T-helper 9 cell (primary cell): ENCODE measurements around the gene PMVK.

ENCODE experiments used
- DNase-seq: peaks from one replicate; pipeline ENCODE4 v3.0.0-alpha.2; 2020

The PMVK gene

DNA sequence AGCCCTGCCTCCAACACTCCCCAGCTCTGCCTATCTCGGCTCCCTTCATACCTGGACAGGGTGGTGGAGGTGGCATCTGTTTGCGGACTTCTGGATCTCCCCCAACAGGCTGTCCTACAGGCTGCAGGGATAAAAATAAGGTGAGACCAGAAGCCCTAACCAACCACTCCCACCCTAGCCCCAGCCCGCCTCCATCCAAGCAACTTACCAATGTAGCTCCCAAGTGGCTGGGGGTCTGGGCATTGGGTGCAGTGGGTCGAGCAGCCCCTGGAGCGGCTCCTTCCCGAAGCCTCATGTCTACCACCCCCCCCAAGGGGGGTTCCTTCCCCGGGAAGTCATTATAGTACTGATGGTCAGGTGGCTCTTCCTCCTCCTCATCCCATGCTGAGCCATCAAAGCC lies 29.6 kb upstream of the PMVK start:
- no peak for DNase-seq

GRCh38 chr1:154964359-154964758 lies 27.8 kb upstream of the PMVK start:
- no peak for DNase-seq

GRCh38 chr1:154963643-154964042 lies 27.1 kb upstream of the PMVK start:
- no peak for DNase-seq

GRCh38 chr1:154962795-154963330 lies 26.3 kb upstream of the PMVK start:
- DNase-seq: no peak

- DNase-seq: no peak
Observed at GRCh38 chr1:154962156-154962749, 25.7 kb upstream of the PMVK start.

- peak; percentile 77 for DNase-seq
Observed at GRCh38 chr1:154961207-154962155, 25.0 kb upstream of the PMVK start, which contains the start of gene PYGO2. PYGO2 (minus strand) TSS chr1:154961782; CDS start chr1:154961576, 206 bp downstream.

DNA sequence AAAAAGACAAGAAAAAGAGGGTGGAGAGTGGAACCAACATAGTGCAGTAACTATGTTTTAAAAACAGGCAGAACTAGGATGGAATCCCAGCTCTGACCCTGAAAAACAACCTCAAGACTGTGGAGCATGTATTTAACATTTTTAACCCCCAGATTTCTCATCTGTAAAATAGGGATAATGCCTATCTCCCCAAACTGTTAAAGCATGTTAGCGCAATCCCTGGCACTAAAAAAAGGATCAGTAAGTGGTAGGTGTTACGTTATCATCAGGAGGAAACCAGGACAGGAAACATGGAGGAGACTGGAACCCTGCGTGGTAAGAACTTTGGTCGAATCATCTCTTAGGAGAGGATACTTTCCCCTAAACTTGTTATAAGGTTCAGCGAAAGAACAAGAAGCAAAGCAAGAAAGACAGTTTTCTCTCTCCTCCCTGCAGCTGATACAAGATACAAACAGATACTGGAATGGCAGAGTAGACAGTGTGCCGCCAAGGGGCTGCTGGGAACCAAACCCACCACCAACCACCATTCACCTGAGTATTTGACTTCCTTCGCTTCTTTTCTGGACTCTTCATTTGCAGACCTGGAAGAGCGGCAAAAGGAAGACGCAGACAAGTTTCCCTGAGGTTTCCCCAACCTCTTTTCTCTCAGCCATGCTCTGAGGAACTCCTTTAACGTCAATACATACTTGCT lies 24.1 kb upstream of the PMVK start:
- DNase-seq: no peak

DNA sequence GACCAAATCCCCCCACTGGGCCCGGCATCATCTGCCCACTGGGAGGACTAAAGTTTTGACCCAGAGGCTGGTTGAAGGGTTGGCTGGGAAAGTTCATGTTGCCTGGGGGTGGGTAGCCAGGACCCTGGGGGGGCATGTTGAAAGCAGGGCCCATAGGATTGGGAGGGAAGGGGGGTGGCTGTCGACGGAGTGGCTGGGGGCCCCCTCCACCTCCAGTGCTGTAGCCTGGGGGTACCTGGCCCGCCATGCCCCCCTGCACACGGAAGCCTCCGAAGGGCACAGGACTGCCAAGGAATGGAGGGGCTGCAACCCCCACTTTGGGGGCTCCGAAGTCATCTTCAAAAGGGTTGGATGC lies 22.9 kb upstream of the PMVK start:
- DNase-seq: no peak

GRCh38 chr1:154958681-154959425 lies 22.3 kb upstream of the PMVK start:
- no peak for DNase-seq

DNA sequence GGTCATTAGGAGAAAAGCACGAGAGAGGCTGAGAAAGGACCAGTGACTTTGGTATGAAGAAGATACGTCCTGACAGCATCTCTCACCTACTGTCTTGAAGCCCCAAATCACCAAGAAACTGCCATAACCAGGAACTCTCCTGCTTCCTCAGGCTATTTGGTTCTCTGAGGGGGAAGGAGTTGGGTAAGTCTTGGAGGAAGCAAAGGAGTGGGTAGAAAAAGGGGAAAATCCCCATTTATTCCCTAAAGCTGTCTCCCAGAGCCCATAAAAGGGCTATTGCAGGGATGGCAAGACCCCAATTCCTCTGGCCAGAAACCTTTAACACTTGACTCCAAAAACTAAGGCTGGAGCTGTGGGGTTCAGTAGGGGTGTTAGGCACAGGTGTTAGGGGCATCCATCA lies 21.5 kb upstream of the PMVK start:
- DNase-seq: no peak

GRCh38 chr1:154957091-154957657 lies 20.7 kb upstream of the PMVK start:
- no peak for DNase-seq

- DNase-seq: no peak
Observed at GRCh38 chr1:154956544-154956941, 20.0 kb upstream of the PMVK start.

GRCh38 chr1:154955718-154956543 lies 19.4 kb upstream of the PMVK start, which contains the start of gene PBXIP1:
PBXIP1 (minus strand) TSS chr1:154956099; CDS start chr1:154953721, 2,378 bp downstream.
- DNase-seq: peak; percentile 60

DNA sequence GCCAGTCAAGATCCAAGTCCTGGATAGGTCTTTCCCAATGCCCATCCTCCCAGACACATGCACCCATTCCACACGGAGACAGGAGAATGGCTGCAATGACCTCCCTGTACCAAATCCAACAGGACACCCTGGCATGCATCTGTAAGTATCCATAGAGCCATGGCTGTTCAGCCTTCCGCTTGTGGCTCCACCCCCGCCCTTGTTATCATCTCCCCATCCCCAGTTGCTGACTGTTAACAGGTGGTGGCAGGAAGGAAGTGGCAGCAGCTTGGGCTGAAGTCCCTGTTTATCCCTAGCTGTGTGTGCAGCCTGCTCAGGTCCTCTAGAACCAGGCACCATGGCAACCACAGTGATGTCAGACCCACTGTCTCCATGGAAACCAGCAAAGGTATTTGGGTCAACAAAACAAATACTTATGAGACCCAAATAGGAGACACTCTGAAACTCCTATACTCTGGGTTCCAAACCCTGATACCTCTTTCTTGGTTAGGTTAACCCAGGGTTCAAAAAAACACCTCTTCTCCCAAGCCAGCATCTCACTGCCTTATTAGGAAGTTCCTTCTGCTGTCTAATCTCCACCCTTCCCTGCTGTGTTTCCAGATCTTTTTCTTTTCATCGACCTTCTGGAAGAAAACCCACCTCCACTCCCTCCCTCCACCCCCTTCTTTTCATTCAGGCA lies 18.7 kb upstream of the PMVK start:
- peak; percentile 90 for DNase-seq

DNA sequence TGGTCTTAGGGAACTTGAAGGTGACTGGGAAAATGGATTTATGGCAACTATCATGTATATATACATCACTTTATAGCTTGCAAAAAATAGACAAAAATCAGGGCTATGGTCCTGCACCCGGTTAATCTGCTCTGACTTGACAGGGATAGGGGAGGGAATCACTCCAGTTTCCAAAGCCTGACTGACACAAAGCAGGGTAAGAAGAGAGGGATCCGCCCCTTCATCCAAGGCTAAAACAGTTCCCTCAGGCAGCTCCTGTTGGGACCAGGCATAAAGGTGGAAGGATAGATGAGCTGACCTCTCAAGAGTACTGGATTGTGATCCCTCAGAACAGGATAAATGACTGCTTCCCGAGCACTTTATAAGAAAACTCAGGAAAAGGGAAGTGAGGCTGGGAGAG lies 18.0 kb upstream of the PMVK start:
- no peak for DNase-seq

- DNase-seq: no peak
Observed at GRCh38 chr1:154953611-154954038, 17.1 kb upstream of the PMVK start.

DNA sequence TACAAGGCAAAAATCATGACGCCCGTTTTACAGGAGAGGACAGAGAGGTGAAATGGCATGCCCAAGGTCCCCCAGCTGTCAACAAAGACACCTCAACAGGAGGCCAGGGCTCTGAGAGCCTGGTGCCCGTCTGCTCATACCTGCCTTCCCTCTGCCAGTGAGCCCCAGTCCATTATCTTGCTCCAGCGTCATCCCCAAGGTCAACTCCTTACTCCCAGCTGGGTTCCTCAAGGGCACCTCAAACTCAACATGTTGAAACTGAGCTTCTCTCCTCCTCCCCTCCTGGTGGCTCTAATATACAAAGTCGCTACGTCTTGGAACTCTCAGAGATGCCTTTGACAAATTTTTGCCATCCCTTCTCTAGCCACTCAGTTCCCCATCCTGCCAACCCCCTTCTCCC lies 16.1 kb upstream of the PMVK start:
- DNase-seq: no peak

- peak; percentile 62 for DNase-seq
Observed at GRCh38 chr1:154951901-154952657, 15.6 kb upstream of the PMVK start.

GRCh38 chr1:154948079-154948478 lies 11.6 kb upstream of the PMVK start:
- DNase-seq: no peak
